ENCODE results near the gene CALR3. TPM values are rescaled to one million over a fixed set of nuclear protein-coding genes. Genes with fewer than 3 reads are reported as not detected.
"Not testable (repeated sequence)": the region's sequence is repeated elsewhere in the genome, so short reads cannot be mapped to it uniquely, and the experiment has no call there.

CALR3 gene
- total RNA-seq, 1 donor from 2014 or later: 2.0 TPM

GRCh38 chr19:16470541-16470910, 25.4 kb downstream of the CALR3 start:
- Mint-ChIP-seq H3K36me3 (peaks cover 5% of the 10 kb centered on the region), H3K27me3 (ENCODE audit: insufficient read depth, low read depth) (peaks cover 5% of the 10 kb centered on the region), H3K9me3 (peaks cover 2% of the 10 kb centered on the region), H3K4me3 (peak overlapping the region; percentile 96), H3K4me1 (peaks cover 37% of the 10 kb centered on the region), H3K27ac (peak overlapping the region; percentile 11)
- TF ChIP-seq EZH2 (IDR thresholded peaks at IDR 0.05) (no peak), EZH2phosphoT487 (IDR thresholded peaks at IDR 0.05) (no peak), CTCF (IDR thresholded peaks at IDR 0.05) (no peak)
- Histone ChIP-seq H3K4me2 (peak overlapping the region; percentile 92), H3K27ac (no peak overlapping the region), H3K36me3 (no peaks in the 10 kb centered on the region), H3K4me1 (peaks cover 12% of the 10 kb centered on the region), H3K4me3 (peak overlapping the region; percentile 99), H4K20me1 (ENCODE audit: low read depth) (peaks cover 60% of the 10 kb centered on the region), H3K79me2 (ENCODE audit: low read depth) (peaks cover 60% of the 10 kb centered on the region), H3K9me3 (ENCODE audit: low read depth) (no peaks in the 10 kb centered on the region), H2AFZ (replicated peaks) (no peak overlapping the region), H3K9ac (no peak overlapping the region), H3F3A (ENCODE audit: low read depth) (no peaks in the 10 kb centered on the region), H3K27me3 (no peaks in the 10 kb centered on the region)
- DNase-seq (ENCODE audit: low spot score): no peak

DNA sequence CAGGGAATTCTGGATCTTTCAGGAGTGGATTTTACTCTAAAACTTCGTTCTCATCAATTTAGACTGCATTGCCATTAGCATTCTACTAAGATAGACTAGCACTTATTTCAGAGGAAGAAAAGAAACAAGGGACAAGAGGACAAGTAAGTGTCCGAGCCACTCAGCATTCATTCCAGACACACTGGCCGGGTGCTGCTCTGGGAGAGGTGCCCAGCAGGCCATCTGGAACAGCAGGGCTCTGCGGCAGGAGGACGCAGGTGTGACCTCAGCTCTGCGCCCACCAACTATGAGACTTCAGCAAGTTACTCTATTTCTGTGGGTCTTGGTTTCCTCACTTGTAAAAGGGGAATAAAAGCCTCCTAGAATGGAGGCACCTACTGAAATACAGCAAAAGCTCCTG, 28.4 kb downstream of the CALR3 start:
- H3K4me2 ChIP-seq: no peak overlapping the region
- Mint-ChIP-seq H3K4me1 (peaks cover 52% of the 10 kb centered on the region), H3K27me3 (ENCODE audit: insufficient read depth, low read depth) (no peaks in the 10 kb centered on the region), H3K36me3 (peaks cover 7% of the 10 kb centered on the region), H3K4me3 (no peak overlapping the region), H3K9me3 (no peaks in the 10 kb centered on the region), H3K27ac (peak overlapping the region; percentile 16)
- H3K9ac ChIP-seq: peak overlapping the region; percentile 17
- DNase-seq (ENCODE audit: low spot score): no peak
- no peaks in the 10 kb centered on the region for H3K27me3 ChIP-seq
- H3K36me3 ChIP-seq: no peaks in the 10 kb centered on the region
- H3K4me1 ChIP-seq: peaks cover 12% of the 10 kb centered on the region
- no peak overlapping the region for H3K4me3 ChIP-seq
- no peak overlapping the region for H2AFZ ChIP-seq (replicated peaks)
- TF ChIP-seq EZH2 (IDR thresholded peaks at IDR 0.05) (no peak), EZH2phosphoT487 (IDR thresholded peaks at IDR 0.05) (no peak), CTCF (IDR thresholded peaks at IDR 0.05) (no peak)
- no peaks in the 10 kb centered on the region for H3F3A ChIP-seq (ENCODE audit: low read depth)
- H3K9me3 ChIP-seq (ENCODE audit: low read depth): no peaks in the 10 kb centered on the region
- peaks cover 90% of the 10 kb centered on the region for H3K79me2 ChIP-seq (ENCODE audit: low read depth)
- peaks cover 89% of the 10 kb centered on the region for H4K20me1 ChIP-seq (ENCODE audit: low read depth)
- H3K27ac ChIP-seq: no peak overlapping the region

DNA sequence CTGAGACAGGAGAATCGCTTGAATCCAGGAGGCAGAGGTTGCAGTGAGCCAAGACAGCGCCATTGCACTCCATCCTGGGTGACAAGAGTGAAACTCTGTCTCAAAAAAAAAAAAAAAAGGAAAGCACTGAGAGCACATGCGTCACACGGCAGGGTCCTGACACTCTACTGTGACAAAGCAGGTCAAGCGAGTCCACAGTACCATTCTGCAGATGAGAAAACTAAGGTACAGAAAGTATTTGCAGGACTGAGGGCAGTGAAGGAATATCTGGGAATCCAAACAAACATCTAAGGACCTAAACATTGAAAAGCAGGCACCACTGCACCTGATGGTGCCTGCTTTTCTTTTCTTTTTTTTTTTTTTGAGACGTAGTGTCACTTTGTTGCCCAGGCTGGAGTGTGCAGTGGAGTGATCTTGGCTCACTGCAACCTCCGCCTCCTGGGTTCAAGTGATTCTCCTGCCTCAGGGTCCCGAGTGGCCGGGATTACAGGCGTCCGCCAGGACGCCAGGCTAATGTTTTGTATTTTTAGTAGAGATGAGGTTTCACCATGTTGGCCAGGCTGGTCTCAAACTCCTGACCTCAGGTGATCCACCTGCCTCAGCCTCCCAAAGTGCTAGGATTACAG, 29.1 kb downstream of the CALR3 start:
- H3K27me3 Mint-ChIP-seq (ENCODE audit: insufficient read depth, low read depth); H3K4me2 ChIP-seq; H3K27ac ChIP-seq; H2AFZ ChIP-seq (replicated peaks); DNase-seq (ENCODE audit: low spot score); H3K27me3 ChIP-seq; H3K4me3 Mint-ChIP-seq; H3K36me3 Mint-ChIP-seq; H3K36me3 ChIP-seq; H3K4me3 ChIP-seq; H3K9me3 Mint-ChIP-seq; H3K9me3 ChIP-seq (ENCODE audit: low read depth); H3F3A ChIP-seq (ENCODE audit: low read depth): not testable (repeated sequence)
- H3K4me1 ChIP-seq: peaks cover 12% of the 10 kb centered on the region
- peaks cover 96% of the 10 kb centered on the region for H3K79me2 ChIP-seq (ENCODE audit: low read depth)
- H3K4me1 Mint-ChIP-seq: peaks cover 52% of the 10 kb centered on the region
- H3K27ac Mint-ChIP-seq: peak overlapping the region; percentile 16
- H4K20me1 ChIP-seq (ENCODE audit: low read depth): peaks cover 95% of the 10 kb centered on the region
- H3K9ac ChIP-seq: peak overlapping the region; percentile 17

- H4K20me1 ChIP-seq (ENCODE audit: low read depth): peaks cover 97% of the 10 kb centered on the region
- Mint-ChIP-seq H3K36me3 (peaks cover 7% of the 10 kb centered on the region), H3K4me3 (no peak overlapping the region), H3K4me1 (peaks cover 46% of the 10 kb centered on the region), H3K9me3 (no peaks in the 10 kb centered on the region), H3K27ac (no peak overlapping the region), H3K27me3 (ENCODE audit: insufficient read depth, low read depth) (peaks cover 2% of the 10 kb centered on the region)
- H3K9ac ChIP-seq: no peak overlapping the region
- no peak for TF ChIP-seq EZH2phosphoT487 (IDR thresholded peaks at IDR 0.05)
- no peak for TF ChIP-seq EZH2 (IDR thresholded peaks at IDR 0.05)
- no peak for TF ChIP-seq CTCF (IDR thresholded peaks at IDR 0.05)
- no peaks in the 10 kb centered on the region for H3K9me3 ChIP-seq (ENCODE audit: low read depth)
- no peaks in the 10 kb centered on the region for H3F3A ChIP-seq (ENCODE audit: low read depth)
- no peaks in the 10 kb centered on the region for H3K27me3 ChIP-seq
- H3K4me3 ChIP-seq: no peak overlapping the region
- H3K36me3 ChIP-seq: no peaks in the 10 kb centered on the region
- no peak overlapping the region for H2AFZ ChIP-seq (replicated peaks)
- no peak overlapping the region for H3K4me2 ChIP-seq
- H3K27ac ChIP-seq: no peak overlapping the region
- H3K79me2 ChIP-seq (ENCODE audit: low read depth): peaks cover 98% of the 10 kb centered on the region
- no peak for DNase-seq (ENCODE audit: low spot score)
- peaks cover 4% of the 10 kb centered on the region for H3K4me1 ChIP-seq
Measured at GRCh38 chr19:16465239-16465638, 30.7 kb downstream of the CALR3 start.
